ENCODE data around the gene HTATIP2. TPM values are rescaled to one million over a fixed set of nuclear protein-coding genes. Genes with fewer than 3 reads are reported as not detected.

Gene HTATIP2
- polyA plus RNA-seq, 1 of the 3 experiments (the other 2 are of a cell fraction), result not detected

- POLR2A ChIA-PET, result interaction anchor here (0.6 to 1.0 kb wide), 2 partner anchors 12 to 679 kb away, joined by 3 to 7 read pairs; no protein-coding TSS in a partner anchor
- H3K4me2 ChIP-seq, result peak overlapping the region; percentile 96
- no peaks in the 10 kb centered on the region for H3K9me3 ChIP-seq
- peaks cover 5 to 6% of the 10 kb centered on the region in 2 experiments; a peak in 2 of 4 replicates for H3K4me1 ChIP-seq (ENCODE audit: control insufficient read depth in 1 of 2, insufficient read depth in 2 of 2, low read depth in 1 of 2, low read length in 1 of 2)
- peaks cover 13% of the 10 kb centered on the region; the same call in 1 of the 2 replicates for H3K79me2 ChIP-seq (ENCODE audit: insufficient read depth)
- peak overlapping the region; percentile 90 for H3K9ac ChIP-seq
- H3K9me2 ChIP-seq, result no peaks in the 10 kb centered on the region
- H4K20me1 ChIP-seq (ENCODE audit: insufficient read depth), result no peaks in the 10 kb centered on the region
- no peaks in the 10 kb centered on the region for H3K27me3 ChIP-seq (ENCODE audit: insufficient read depth)
- H3K4me3 ChIP-seq (ENCODE audit: low read depth in 2 of 2, low read length in 1 of 2), result peak overlapping the region; percentile 91 to 93
- peak overlapping the region; percentile 97 for H2AFZ ChIP-seq (ENCODE audit: low read depth)
- H3K36me3 ChIP-seq (replicated peaks in 1 of 2; ENCODE audit: control insufficient read depth in 1 of 2, insufficient read depth in 2 of 2, low read length in 1 of 2), result peaks cover 14 to 16% of the 10 kb centered on the region in 2 experiments
- no peaks in the 10 kb centered on the region for H3F3A ChIP-seq (replicated peaks; ENCODE audit: insufficient read depth)
- peak overlapping the region; percentile 88 to 94; a peak in 3 of 4 replicates for H3K27ac ChIP-seq (ENCODE audit: low read depth in 2 of 2, low read length in 1 of 2)
- CTCF ChIA-PET, result interaction anchor here (0.8 to 2.9 kb wide), 9 partner anchors 9 to 233 kb away, joined by 3 to 17 read pairs (median 6); no protein-coding TSS in a partner anchor
- no peak for DNase-seq
- TF ChIP-seq EP300 (IDR thresholded peaks at IDR 0.05; ENCODE audit: borderline replicate concordance in 1 of 2, low read depth in 1 of 2, low read length in 1 of 2), result no peak
- TF ChIP-seq GATA2 (CRISPR knock-in tag; IDR thresholded peaks at IDR 0.05), result 0 out of 2 replicates have a peak, but pooled peaks have one; percentile 1
- TF ChIP-seq RFX5 (IDR thresholded peaks at IDR 0.05; ENCODE audit: low read length), result no peak
- TF ChIP-seq MXI1 (IDR thresholded peaks at IDR 0.05; ENCODE audit: low read depth, low read length), result no peak
- 4% methylated on average over 22 of the region's 25 CpGs for WGBS (ENCODE audit: low lambda C conversion rate)
These were observed 24.9 kb downstream of the HTATIP2 start for GRCh38 chr11:20388096-20389055.

GRCh38 chr11:20397281-20397680, 33.8 kb downstream of the HTATIP2 start:
- POLR2A ChIA-PET, result interaction anchor here (1.3 kb wide), 2 partner anchors 211 to 213 kb away, joined by 3 to 5 read pairs; no protein-coding TSS in a partner anchor
- Histone ChIP-seq H3K27me3 (ENCODE audit: insufficient read depth) (no peaks in the 10 kb centered on the region), H3K4me1 (ENCODE audit: control insufficient read depth in 1 of 2, insufficient read depth in 2 of 2, low read depth in 1 of 2, low read length in 1 of 2) (no peaks in the 10 kb centered on the region; a peak in 1 of 4 replicates), H2AFZ (ENCODE audit: low read depth) (no peak overlapping the region), H3K27ac (ENCODE audit: low read depth in 2 of 2, low read length in 1 of 2) (no peak overlapping the region), H4K20me1 (ENCODE audit: insufficient read depth) (no peaks in the 10 kb centered on the region), H3K9me2 (no peaks in the 10 kb centered on the region), H3K9ac (no peak overlapping the region), H3K4me2 (no peak overlapping the region), H3F3A (replicated peaks; ENCODE audit: insufficient read depth) (peaks cover 13% of the 10 kb centered on the region), H3K9me3 (no peaks in the 10 kb centered on the region), H3K4me3 (ENCODE audit: low read depth in 2 of 2, low read length in 1 of 2) (no peak overlapping the region), H3K79me2 (ENCODE audit: insufficient read depth) (no peaks in the 10 kb centered on the region), H3K36me3 (replicated peaks in 1 of 2; ENCODE audit: control insufficient read depth in 1 of 2, insufficient read depth in 2 of 2, low read length in 1 of 2) (peaks cover 40 to 51% of the 10 kb centered on the region in 2 experiments)
- peak; percentile 76 for TF ChIP-seq CTCF (IDR thresholded peaks at IDR 0.05)
- peak; percentile 70 for TF ChIP-seq RAD21 (IDR thresholded peaks at IDR 0.05; ENCODE audit: low read length)
- peak; percentile 68 for TF ChIP-seq SMC3 (IDR thresholded peaks at IDR 0.05; ENCODE audit: low read depth, low read length)
- no peak for TF ChIP-seq GABPA (IDR thresholded peaks at IDR 0.05; ENCODE audit: low read depth)
- no peak for TF ChIP-seq GATA2 (CRISPR knock-in tag; IDR thresholded peaks at IDR 0.05)
- TF ChIP-seq REST (IDR thresholded peaks at IDR 0.05; ENCODE audit: low read depth, low read length), result no peak
- CTCF ChIA-PET, result interaction anchor here (0.5 to 7.0 kb wide), 40 partner anchors 9 to 660 kb away, joined by 3 to 89 read pairs (median 4); partner anchors contain the start of gene PRMT3
- WGBS (ENCODE audit: low lambda C conversion rate), result 86% methylated on average over 3 of the region's 3 CpGs
- DNase-seq, result peak; percentile 42
